ENCODE data around the gene APOBEC3C. TPM values are rescaled to one million over a fixed set of nuclear protein-coding genes. Genes with fewer than 3 reads are reported as not detected.

APOBEC3C gene
- total RNA-seq, 2 donors from 2014 or later: 2.6 to 6.7 TPM

DNA sequence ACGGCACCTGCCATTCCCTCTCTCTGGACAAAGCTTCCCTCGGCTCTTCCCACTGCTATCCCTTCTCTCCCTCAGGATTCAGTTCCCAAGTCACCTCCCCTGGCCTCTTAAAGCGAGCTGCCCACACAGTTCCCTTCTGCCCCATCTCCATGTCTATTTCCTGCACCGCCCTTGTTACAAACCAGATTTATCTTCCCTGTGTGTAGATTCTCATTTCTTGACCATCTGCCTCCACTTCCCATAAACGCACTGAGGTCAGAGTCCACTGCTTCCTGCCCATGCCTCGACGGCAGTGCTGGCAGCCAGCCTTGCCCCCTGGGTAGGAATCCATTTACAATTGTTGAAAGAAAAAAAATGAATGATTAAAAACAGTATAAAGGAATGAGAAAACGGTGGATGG is 43.5 kb upstream of the APOBEC3C start:
- Histone ChIP-seq H3K4me3 (no peak overlapping the region), H3K4me1 (peaks cover 5% of the 10 kb centered on the region), H3K36me3 (replicated peaks in 1 of 2; ENCODE audit: insufficient read depth in 1 of 2, low read depth in 2 of 2) (no peaks in the 10 kb centered on the region), H3K27ac (no peak overlapping the region), H3K27me3 (no peaks in the 10 kb centered on the region), H3K9me3 (no peaks in the 10 kb centered on the region)
- DNase-seq: no peak
- no peak for TF ChIP-seq POLR2A (IDR thresholded peaks at IDR 0.05)
- TF ChIP-seq, protein P1, sequence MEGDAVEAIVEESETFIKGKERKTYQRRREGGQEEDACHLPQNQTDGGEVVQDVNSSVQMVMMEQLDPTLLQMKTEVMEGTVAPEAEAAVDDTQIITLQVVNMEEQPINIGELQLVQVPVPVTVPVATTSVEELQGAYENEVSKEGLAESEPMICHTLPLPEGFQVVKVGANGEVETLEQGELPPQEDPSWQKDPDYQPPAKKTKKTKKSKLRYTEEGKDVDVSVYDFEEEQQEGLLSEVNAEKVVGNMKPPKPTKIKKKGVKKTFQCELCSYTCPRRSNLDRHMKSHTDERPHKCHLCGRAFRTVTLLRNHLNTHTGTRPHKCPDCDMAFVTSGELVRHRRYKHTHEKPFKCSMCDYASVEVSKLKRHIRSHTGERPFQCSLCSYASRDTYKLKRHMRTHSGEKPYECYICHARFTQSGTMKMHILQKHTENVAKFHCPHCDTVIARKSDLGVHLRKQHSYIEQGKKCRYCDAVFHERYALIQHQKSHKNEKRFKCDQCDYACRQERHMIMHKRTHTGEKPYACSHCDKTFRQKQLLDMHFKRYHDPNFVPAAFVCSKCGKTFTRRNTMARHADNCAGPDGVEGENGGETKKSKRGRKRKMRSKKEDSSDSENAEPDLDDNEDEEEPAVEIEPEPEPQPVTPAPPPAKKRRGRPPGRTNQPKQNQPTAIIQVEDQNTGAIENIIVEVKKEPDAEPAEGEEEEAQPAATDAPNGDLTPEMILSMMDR (IDR thresholded peaks at IDR 0.05): no peak
- intact Hi-C loops (cut with DNase I): no loop called here
- 33 to 38% methylated on average over 8 of the region's 8 CpGs for WGBS, 2 donors
- ATAC-seq: no peak

DNA sequence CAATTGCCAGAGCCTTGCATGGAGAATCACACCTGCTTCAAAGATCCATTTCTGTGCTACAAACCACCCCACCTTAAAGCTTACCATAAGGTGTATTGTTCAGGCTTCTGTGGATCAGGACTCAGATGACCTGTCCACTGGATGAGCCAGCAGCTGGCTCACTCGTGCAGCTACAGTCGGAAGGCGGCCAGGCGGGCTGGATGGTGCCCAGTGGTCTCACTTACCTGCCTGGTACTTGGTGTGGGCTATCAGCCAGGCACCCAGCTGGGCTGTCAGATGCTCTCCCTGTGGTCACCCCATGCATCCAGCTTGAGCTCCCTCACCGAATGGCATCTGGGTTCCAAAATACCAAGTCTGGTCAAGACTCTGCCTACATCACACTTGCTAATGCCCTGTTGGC is 42.9 kb upstream of the APOBEC3C start:
- H3K27ac ChIP-seq: no peak overlapping the region
- peaks cover 5% of the 10 kb centered on the region for H3K4me1 ChIP-seq
- no peaks in the 10 kb centered on the region for H3K36me3 ChIP-seq (replicated peaks in 1 of 2; ENCODE audit: insufficient read depth in 1 of 2, low read depth in 2 of 2)
- TF ChIP-seq, protein P1 (IDR thresholded peaks at IDR 0.05): no peak
- ATAC-seq: no peak
- no peaks in the 10 kb centered on the region for H3K27me3 ChIP-seq
- 73% methylated on average over 5 of the region's 5 CpGs; no CpG with 5 or more reads in 1 of the 2 donors for WGBS, 2 donors
- intact Hi-C loops (cut with DNase I): no loop called here
- no peak overlapping the region for H3K4me3 ChIP-seq
- DNase-seq: no peak
- H3K9me3 ChIP-seq: no peaks in the 10 kb centered on the region

DNA sequence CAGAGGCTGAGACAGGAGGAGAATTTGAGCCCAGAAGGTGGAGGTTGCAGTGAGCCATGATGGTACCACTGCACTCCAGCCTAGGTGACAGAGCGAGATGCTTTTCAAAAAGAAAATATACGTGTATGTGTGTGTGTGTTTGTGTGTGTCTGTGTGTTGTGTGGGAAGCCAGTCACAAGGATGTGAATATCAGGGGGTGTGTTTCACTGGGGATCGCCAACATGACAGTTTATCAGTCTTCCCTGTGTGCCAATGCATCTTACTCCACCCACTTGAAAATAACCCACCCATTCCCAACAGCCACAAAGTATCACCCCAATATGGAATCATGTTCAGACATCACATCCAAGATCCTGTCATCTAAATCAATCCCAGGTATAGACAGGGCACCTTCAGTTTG is 42.3 kb upstream of the APOBEC3C start:
- no peak overlapping the region for H3K4me3 ChIP-seq
- intact Hi-C loops (cut with DNase I): no loop called here
- no peaks in the 10 kb centered on the region for H3K27me3 ChIP-seq
- ATAC-seq (no peak), DNase-seq (no peak)
- H3K4me1 ChIP-seq: peaks cover 5% of the 10 kb centered on the region
- H3K36me3 ChIP-seq (replicated peaks in 1 of 2; ENCODE audit: insufficient read depth in 1 of 2, low read depth in 2 of 2): no peaks in the 10 kb centered on the region
- no peaks in the 10 kb centered on the region for H3K9me3 ChIP-seq
- TF ChIP-seq, protein P1 (IDR thresholded peaks at IDR 0.05): no peak
- no peak for TF ChIP-seq POLR2A (IDR thresholded peaks at IDR 0.05)
- 74 to 96% methylated on average over 3 of the region's 3 CpGs for WGBS, 2 donors
- H3K27ac ChIP-seq: no peak overlapping the region

DNA sequence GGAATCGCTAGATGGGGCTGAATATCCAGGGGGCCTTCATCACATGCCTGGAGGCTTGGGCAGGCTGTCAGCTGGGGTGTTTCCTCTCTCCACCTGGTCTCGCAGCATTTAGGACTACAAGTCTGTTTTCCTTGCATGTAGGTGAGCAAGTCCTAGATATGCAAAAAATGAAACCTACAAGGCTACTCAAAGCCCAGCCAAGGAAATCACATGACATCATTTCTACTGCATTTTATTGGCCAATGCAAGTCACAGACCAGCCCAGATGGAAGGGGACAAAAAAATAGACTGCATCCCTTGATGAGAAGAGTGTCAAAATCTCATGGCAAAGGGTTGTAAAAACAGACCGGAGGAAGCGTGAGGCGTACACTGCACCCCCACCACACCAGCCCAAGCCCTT is 41.5 kb upstream of the APOBEC3C start:
- no peak for TF ChIP-seq POLR2A (IDR thresholded peaks at IDR 0.05)
- TF ChIP-seq, protein P1 (IDR thresholded peaks at IDR 0.05): no peak
- whole genome bisulfite sequencing, 2 donors: 64 to 71% methylated on average over 5 of the region's 5 CpGs
- Histone ChIP-seq H3K4me1 (peaks cover 5% of the 10 kb centered on the region), H3K27ac (no peak overlapping the region), H3K9me3 (no peaks in the 10 kb centered on the region), H3K36me3 (replicated peaks in 1 of 2; ENCODE audit: insufficient read depth in 1 of 2, low read depth in 2 of 2) (no peaks in the 10 kb centered on the region), H3K4me3 (no peak overlapping the region), H3K27me3 (no peaks in the 10 kb centered on the region)
- intact Hi-C loops (cut with DNase I): no loop called here
- no peak for DNase-seq
- no peak for ATAC-seq

DNA sequence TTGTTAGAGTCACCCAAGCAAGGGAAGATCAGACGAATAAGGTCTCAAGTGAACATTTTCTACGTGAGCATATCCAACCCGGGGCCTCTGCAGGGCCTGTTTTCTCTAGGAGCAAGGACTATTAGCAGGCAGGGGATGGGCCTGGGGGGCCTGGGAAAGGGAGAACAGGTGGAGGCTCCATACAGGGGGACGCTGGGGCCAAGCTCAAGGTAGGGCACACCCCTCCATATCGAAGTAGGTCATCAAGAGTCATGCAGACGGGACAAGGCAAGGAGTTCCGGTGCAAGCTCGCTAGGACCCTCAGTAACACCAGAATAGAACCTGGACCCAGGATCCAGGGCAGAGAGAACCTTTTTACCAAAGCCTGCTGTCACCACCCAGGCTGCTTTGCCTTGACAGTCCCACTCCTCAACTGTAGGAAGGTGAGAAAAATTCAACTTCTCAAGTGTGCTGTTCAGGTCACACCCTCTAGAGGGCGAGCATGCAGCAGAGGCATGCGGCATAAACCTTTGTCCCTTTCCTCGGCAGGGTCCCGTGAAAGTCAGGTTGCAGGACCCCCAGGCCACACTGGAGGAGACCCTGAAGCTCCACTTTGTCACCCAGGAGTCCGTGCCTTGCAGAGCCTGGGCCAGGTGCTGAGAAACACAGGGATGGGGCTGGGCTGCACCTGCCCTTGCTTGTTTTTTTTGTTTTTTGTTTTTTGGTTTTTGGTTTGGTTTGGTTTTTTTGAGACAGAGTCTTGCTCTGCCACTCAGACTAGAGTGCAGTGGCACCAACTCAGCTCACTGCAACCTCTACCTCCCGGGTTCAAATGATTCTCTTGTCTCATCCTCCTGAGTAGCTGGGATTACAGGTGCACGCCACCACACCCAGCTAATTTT is 40.5 kb upstream of the APOBEC3C start:
- no peak overlapping the region for H3K4me3 ChIP-seq
- DNase-seq (peak in 3 of 4 donors; percentile 62 to 66 (median 65)), ATAC-seq (peak; percentile 85)
- WGBS, 2 donors: 37 to 44% methylated on average over 15 of the region's 15 CpGs
- no peak for TF ChIP-seq POLR2A (IDR thresholded peaks at IDR 0.05)
- TF ChIP-seq, protein P1 (IDR thresholded peaks at IDR 0.05): peak in 5 of 7 experiments; percentile 64 to 85 (median 82)
- intact Hi-C loops (cut with DNase I): no loop called here
- peaks cover 5% of the 10 kb centered on the region for H3K4me1 ChIP-seq
- no peak overlapping the region for H3K27ac ChIP-seq
- H3K9me3 ChIP-seq: no peaks in the 10 kb centered on the region
- no peaks in the 10 kb centered on the region for H3K27me3 ChIP-seq
- H3K36me3 ChIP-seq (replicated peaks in 1 of 2; ENCODE audit: insufficient read depth in 1 of 2, low read depth in 2 of 2): no peaks in the 10 kb centered on the region

Measured in body of pancreas (tissue), 4 donors.